ENCODE data around the gene ZMYM5.
"Not testable (repeated sequence)": the region's sequence is repeated elsewhere in the genome, so short reads cannot be mapped to it uniquely, and the experiment has no call there.

Gene ZMYM5

GRCh38 chr13:19863323-19864023, at the start of gene ZMYM5:
Gene ZMYM5, minus strand, starts transcription at chr13:19863649. Its CDS starts 11,469 bp downstream, at chr13:19852180.
- DNase-seq (ENCODE audit: low read depth): peak; percentile 97

DNA sequence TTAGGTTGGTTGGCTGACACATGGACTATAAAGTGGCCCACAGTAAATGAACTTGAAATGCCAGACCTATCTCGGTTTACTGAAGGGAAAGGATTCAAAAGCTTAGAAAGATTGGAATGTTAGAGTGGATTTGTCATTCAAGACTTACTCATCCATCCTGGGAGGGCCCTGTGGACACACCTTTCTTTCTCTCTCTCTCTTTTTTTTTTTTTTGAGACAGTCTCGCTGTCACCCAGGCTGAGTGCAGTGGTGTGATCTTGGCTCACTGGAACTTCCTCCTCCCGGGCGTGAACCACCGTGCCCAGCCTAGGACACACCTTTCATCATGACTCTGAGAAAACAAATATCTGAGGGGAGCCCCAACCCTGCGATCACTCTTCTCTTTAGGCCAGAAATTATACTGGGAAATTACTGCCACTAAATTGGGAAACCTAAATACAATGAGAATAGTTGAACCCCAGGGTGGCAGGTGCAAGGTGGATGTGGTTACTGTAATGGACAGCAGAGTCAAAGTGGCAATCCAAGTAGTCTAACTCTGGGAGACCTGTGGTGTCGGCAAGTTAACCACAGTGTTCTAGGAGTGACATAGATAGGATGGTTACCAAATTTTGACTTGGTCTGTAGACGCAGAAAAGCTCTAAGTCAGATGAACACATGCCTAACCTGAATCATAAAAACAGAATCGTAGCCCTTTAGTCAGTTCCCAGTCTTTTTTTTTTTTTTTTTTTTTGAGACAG, 47.1 kb upstream of the ZMYM5 start:
- no peak for DNase-seq (ENCODE audit: low read depth)

- DNase-seq (ENCODE audit: low read depth): no peak
Measured at GRCh38 chr13:19908350-19908986, 45.0 kb upstream of the ZMYM5 start.

DNA sequence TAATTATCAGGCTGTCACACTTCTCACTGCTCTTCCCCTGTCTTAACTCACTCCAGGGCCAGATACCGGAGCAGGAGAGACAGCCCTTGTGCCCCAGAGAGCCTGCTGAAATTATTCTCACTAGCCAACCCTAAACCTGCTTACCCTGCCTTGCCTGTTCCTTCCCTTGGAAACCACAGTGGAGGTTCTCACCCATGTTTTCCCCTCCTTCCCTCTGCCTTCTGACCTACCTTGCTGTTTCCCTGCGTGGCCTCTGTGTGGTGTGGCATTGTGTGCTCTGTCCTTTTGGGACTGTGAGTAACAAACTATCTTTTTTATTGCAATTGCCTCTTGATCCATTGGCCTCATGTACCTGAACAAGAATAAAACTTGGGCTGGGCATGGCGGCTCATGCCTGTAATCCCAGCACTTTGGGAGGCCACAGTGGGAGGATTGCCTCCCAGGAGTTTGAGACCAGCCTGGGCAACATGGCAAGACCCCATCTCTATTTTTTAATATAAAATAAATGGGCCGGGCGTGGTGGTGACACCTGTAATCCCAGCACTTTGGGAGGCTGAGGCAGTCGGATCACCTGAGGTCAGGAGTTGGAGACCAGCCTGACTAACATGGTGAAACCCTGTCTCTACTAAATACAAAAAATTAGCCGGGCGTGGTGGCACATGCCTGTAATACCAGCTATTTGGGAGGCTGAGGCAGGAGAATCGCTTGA, 42.2 kb upstream of the ZMYM5 start:
- not testable (repeated sequence) for DNase-seq (ENCODE audit: low read depth)

GRCh38 chr13:19890030-19890429, 26.6 kb upstream of the ZMYM5 start:
- no peak for DNase-seq (ENCODE audit: low read depth)

DNA sequence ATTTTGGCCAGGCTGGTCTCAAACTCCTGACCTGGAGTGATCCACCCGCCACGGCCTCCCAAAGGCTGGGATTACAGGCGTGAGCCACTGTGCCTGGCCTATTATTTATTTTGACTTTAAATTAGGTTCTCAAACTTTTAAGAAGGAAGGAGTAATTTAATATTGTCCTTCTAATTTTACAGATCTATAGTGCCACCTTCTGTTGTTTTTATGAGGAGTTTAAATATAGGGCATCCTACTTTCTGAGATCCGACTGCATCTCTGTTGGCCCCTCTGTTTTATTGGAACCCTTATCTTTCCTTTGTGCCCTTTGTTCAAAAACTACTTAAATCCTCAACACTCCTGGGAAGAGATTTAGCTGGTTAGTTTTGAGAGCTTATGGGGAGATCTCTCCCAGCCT, 25.4 kb upstream of the ZMYM5 start:
- DNase-seq (ENCODE audit: low read depth): no peak

DNA sequence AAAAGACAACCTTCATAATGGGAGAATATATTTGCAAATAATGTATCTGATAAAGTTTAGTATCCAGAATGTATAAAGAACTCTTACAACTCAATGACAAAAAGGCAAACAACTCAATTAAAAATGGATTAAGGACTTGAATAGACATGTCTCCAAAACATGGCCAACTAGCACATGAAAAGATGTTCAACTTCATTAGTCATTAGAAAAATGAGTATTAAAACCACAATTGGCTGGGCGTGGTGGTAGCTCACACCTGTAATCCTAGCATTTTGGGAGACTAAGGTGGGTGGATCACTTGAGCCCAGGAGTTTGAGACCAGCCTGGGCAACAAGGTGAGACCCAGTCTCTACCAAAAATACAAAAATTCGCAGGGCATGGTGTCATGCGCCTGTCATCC, 18.8 kb upstream of the ZMYM5 start:
- DNase-seq (ENCODE audit: low read depth): no peak

DNA sequence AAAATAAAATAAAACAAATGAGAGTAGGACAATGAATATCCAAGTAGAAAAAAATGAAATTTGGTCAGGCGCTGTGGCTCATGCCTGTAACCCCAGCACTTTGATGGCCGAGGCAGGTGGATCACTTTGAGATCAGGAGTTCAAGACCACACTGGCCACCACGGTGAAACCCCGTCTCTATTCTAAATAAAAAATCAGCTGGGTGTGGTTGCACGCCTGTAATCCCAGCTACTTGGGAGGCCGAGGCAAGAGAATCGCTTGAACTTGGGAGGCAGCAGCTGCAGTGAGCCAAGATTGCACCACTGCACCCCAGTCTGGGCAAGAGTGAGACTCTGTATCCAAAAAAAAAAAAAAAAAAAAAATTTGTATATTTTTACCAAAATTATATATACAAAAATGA, 18.2 kb upstream of the ZMYM5 start:
- no peak for DNase-seq (ENCODE audit: low read depth)

- peak; percentile 48 for DNase-seq (ENCODE audit: low read depth)
Measured at GRCh38 chr13:19864746-19865309, 1.4 kb upstream of the ZMYM5 start.

DNA sequence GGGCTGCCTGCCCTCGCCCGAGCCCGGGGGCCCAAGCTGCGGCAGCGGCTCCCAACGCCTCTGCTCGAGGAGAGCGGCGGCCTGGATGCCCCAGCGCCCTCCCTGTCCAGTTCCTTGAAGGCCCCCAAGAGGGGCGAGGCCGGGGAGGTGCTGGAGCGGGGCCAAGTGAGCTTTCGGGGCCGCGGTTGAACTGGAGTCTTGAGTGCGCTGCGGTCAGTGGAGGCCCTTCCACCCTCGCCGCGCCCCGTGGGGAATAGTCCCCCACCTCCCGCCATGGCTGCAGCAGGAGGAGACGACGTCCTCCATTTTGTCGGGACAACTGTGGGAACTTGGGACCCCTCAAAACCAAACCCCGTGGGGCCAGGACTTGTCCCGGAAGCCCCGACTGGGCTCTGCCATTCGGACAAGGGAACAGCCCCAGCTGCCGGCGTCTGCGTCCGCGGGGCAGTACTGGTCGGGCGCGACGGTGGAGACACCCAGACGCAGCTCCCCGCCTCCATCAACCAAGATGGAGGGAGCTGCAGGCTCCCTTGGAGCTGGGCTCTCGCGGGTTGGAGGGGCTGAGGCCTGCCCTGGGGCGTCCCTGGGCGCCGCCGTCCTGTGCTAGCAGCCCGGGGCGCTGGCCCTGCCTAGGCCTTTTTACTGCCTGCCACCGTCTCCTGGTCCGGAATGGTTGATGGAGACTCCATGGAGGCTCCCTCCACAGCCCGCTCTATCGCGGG, 736 bp upstream of the ZMYM5 start:
- peak; percentile 44 for DNase-seq (ENCODE audit: low read depth)

DNA sequence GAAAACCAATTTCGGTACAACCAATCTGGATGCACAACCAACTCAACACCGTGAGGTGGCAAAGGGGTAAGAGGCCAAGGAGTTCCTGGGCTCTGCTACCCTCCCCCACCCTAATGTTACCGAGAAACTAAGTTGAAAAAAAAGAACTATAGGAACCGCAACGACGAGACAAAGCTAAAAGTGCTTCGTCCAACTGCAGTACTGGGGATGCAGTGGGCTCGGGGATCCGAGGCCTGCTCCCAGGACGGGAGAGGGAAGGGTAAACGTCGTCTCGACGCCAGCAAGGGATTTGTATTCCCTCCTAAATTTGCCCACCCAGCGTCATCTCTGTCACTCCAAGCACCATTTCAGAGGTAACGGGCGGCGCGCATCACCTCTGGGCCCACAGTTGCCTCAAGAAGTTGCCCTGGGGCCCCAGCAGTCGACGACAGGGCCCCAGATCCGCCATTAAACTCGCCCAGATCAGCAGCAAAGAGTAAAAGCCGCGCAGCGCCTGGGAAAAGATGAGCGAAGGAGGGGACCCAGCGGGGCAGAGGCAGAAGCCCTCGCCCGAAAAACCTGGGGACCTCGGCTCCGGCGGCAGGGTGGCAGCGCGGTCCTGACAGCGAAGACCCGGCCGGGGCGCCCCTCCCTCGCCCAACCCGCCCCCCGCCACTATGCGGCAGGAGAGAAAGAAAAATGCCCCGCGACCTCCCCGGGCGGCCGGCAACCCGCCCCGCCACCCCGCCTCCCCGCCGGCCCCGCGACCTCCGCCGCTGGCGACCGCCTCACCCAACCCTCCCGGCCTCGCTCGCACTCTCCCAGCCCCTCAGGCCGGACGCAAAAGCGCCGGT, 752 bp downstream of the ZMYM5 start:
- no peak for DNase-seq (ENCODE audit: low read depth)

DNA sequence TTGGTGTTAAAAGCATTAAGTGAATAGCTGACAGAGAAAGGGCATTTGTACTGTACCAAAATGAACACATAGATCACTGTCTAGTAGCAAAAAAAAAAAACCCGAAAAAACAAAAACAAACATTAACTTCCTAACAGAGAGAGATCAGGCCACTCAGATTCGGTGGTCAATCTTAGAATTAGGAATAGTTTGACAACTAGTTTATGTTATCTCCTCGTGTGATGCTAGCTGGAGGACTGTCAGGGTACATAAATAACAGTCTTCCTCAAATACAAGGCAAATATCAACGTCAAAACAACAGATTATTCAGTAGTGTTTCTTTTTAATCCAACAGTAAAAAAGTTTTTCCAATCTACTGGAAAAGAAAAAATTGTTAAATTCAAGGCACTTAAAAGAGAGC, 1.7 kb downstream of the ZMYM5 start:
- DNase-seq (ENCODE audit: low read depth): no peak

GRCh38 chr13:19860884-19861655, 2.4 kb downstream of the ZMYM5 start:
- no peak for DNase-seq (ENCODE audit: low read depth)

DNA sequence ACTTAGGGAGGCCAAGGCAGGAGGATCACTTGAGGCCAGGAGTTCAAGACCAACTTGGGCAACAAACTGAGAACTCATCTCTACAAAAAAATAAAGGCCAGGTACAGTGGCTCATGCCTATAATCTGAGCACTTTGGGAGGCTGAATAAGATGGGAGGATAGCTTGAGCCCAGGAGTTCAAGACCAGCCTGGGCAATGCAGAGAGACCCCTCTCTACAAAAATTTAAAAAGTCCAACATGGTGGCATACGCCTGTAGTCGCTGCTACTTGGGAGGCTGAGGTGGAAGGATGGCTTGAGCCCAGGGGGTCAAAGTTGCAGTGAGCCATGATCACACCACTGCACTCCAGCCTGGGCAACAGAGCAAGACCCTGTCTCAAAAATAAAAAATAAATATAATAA, 5.8 kb downstream of the ZMYM5 start:
- not testable (repeated sequence) for DNase-seq (ENCODE audit: low read depth)

GRCh38 chr13:19852766-19853165, 10.7 kb downstream of the ZMYM5 start:
- no peak for DNase-seq (ENCODE audit: low read depth)

GRCh38 chr13:19845758-19846157, 17.7 kb downstream of the ZMYM5 start:
- DNase-seq (ENCODE audit: low read depth): no peak

DNA sequence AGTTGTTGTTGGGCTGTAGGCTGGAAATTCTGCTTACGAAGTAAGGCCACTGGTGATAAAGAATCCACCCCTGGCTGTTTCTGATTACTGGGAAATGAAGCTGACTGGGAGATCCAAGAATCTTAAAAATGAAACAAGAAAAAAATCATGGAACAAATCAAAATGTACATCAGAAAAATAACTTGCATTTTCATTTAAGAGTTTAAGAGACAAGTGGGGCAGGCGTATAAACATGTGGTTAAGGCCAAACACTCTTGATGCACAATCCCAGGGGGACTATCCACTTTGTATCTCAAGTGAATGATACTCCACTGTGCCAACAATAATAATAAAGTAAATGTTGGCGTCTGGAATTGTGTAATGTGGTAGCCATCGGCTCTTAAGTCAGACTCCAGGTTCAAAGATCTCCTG, 24.6 kb downstream of the ZMYM5 start:
- no peak for DNase-seq (ENCODE audit: low read depth)

GRCh38 chr13:19836472-19836871, 27.0 kb downstream of the ZMYM5 start:
- DNase-seq (ENCODE audit: low read depth): no peak

DNA sequence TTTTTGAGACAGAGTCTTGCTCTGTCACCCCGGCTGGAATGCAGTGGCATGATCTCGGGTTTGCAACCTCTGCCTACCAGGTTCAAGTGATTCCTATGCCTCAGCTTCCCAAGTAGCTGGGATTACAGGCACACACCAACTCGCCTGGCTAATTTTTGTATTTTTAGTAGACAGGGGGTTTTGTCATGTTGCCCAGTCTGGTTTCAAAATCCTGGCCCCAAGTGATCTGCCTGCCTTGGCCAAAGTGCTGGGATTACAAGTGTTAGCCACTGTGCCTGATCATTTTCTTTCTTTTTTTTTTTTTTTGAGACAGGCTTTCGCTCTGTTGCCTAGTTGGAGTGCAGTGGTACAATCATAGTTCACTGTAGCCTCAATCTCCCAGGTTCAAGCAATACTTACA, 28.7 kb downstream of the ZMYM5 start:
- no peak for DNase-seq (ENCODE audit: low read depth)

DNA sequence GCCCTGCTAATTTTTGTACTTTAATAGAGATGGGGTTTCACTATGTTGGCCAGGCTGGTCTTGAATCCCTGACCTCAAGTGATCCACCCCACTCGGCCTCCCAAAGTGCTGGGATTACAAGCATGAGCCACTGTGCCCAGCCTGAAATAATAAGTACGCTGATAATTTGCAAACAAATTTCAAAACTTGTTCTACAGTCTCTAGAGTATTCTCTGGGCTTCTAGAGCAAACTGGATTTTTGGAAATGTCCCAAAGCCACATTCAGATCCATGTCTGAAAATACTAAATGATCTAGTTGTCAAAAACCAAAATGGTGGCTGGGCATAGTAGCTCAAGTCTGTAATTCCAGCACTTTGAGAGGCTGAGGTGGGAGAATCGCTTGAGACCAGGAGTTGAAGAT, 40.8 kb downstream of the ZMYM5 start:
- no peak for DNase-seq (ENCODE audit: low read depth)
